ENCODE data around the gene BTF3. TPM values are rescaled to one million over a fixed set of nuclear protein-coding genes. Genes with fewer than 3 reads are reported as not detected.

BTF3 gene
- total and polyA plus RNA-seq, 3 donors from 2014 or later: 232 to 387 (median 277) TPM

- peaks cover 13% of the 10 kb centered on the region for H3K4me1 ChIP-seq
- DNase-seq: no peak
- peak overlapping the region; percentile 95 to 97 for H3K4me3 ChIP-seq
- H3K36me3 ChIP-seq (ENCODE audit: low read depth, missing control alignments): no peaks in the 10 kb centered on the region
- 22 to 32% methylated on average over 16 of the region's 16 CpGs for WGBS, 2 donors
- no peaks in the 10 kb centered on the region for H3K9me3 ChIP-seq
- peak overlapping the region; percentile 95 to 98 for H3K27ac ChIP-seq
- no peaks in the 10 kb centered on the region for H3K27me3 ChIP-seq
- intact Hi-C loops (cut with DNase I; ENCODE audit: low total_unique reads): no loop called here
- TF ChIP-seq CTCF (IDR thresholded peaks at IDR 0.05): no peak
- no peak for TF ChIP-seq POLR2A (IDR thresholded peaks at IDR 0.05)
Measured at GRCh38 chr5:73497497-73498056, 665 bp upstream of the BTF3 start.

- Histone ChIP-seq H3K9me3 (no peaks in the 10 kb centered on the region), H3K4me3 (peak overlapping the region; percentile 95 to 97), H3K4me1 (peaks cover 13% of the 10 kb centered on the region), H3K36me3 (ENCODE audit: low read depth, missing control alignments) (no peaks in the 10 kb centered on the region), H3K27ac (peak overlapping the region; percentile 95 to 98), H3K27me3 (no peaks in the 10 kb centered on the region)
- intact Hi-C loops (cut with DNase I; ENCODE audit: low total_unique reads): no loop called here
- WGBS, 2 donors: 4% methylated on average over 12 of the region's 12 CpGs
- no peak for DNase-seq
- TF ChIP-seq CTCF (IDR thresholded peaks at IDR 0.05): no peak
- TF ChIP-seq POLR2A (IDR thresholded peaks at IDR 0.05): no peak
Measured at GRCh38 chr5:73499187-73499586, 945 bp downstream of the BTF3 start.

GRCh38 chr5:73499756-73500155, 1.5 kb downstream of the BTF3 start:
- Histone ChIP-seq H3K4me3 (peak overlapping the region in 1 of 2 donors; percentile 95), H3K27me3 (no peaks in the 10 kb centered on the region), H3K36me3 (ENCODE audit: low read depth, missing control alignments) (no peaks in the 10 kb centered on the region), H3K27ac (no peak overlapping the region), H3K9me3 (no peaks in the 10 kb centered on the region), H3K4me1 (peaks cover 13% of the 10 kb centered on the region)
- no peak for DNase-seq
- intact Hi-C loops (cut with DNase I; ENCODE audit: low total_unique reads): no loop called here
- WGBS, 2 donors: 50 to 51% methylated on average over 2 of the region's 2 CpGs
- TF ChIP-seq POLR2A (IDR thresholded peaks at IDR 0.05) (no peak), CTCF (IDR thresholded peaks at IDR 0.05) (no peak)

GRCh38 chr5:73501406-73501805, 3.2 kb downstream of the BTF3 start:
- Histone ChIP-seq H3K4me1 (peaks cover 13% of the 10 kb centered on the region), H3K36me3 (ENCODE audit: low read depth, missing control alignments) (no peaks in the 10 kb centered on the region), H3K4me3 (no peak overlapping the region), H3K9me3 (no peaks in the 10 kb centered on the region), H3K27ac (no peak overlapping the region), H3K27me3 (no peaks in the 10 kb centered on the region)
- DNase-seq: no peak
- no peak for TF ChIP-seq POLR2A (IDR thresholded peaks at IDR 0.05)
- TF ChIP-seq CTCF (IDR thresholded peaks at IDR 0.05): no peak
- WGBS, 2 donors: 95 to 97% methylated on average over 2 of the region's 2 CpGs
- intact Hi-C loops (cut with DNase I; ENCODE audit: low total_unique reads): no loop called here

- H3K4me1 ChIP-seq: no peaks in the 10 kb centered on the region
- no peak overlapping the region for H3K4me3 ChIP-seq
- no peak for DNase-seq
- intact Hi-C loops (cut with DNase I; ENCODE audit: low total_unique reads): no loop called here
- no peak overlapping the region for H3K27ac ChIP-seq
- no peaks in the 10 kb centered on the region for H3K9me3 ChIP-seq
- TF ChIP-seq POLR2A (IDR thresholded peaks at IDR 0.05) (no peak), CTCF (IDR thresholded peaks at IDR 0.05) (no peak)
- no peaks in the 10 kb centered on the region for H3K27me3 ChIP-seq
- WGBS, 2 donors: 77 to 83% methylated on average over 5 of the region's 5 CpGs
- no peaks in the 10 kb centered on the region for H3K36me3 ChIP-seq (ENCODE audit: low read depth, missing control alignments)
Measured at GRCh38 chr5:73506459-73506955, 8.3 kb downstream of the BTF3 start.

Measured in testis (tissue), 3 donors.